ENCODE results near the gene RIPOR1. TPM values are rescaled to one million over a fixed set of nuclear protein-coding genes. Genes with fewer than 3 reads are reported as not detected.

Gene RIPOR1
- polyA plus RNA-seq, 1 of the 3 experiments (the other 2 are of a cell fraction), result 24.7 TPM

DNA sequence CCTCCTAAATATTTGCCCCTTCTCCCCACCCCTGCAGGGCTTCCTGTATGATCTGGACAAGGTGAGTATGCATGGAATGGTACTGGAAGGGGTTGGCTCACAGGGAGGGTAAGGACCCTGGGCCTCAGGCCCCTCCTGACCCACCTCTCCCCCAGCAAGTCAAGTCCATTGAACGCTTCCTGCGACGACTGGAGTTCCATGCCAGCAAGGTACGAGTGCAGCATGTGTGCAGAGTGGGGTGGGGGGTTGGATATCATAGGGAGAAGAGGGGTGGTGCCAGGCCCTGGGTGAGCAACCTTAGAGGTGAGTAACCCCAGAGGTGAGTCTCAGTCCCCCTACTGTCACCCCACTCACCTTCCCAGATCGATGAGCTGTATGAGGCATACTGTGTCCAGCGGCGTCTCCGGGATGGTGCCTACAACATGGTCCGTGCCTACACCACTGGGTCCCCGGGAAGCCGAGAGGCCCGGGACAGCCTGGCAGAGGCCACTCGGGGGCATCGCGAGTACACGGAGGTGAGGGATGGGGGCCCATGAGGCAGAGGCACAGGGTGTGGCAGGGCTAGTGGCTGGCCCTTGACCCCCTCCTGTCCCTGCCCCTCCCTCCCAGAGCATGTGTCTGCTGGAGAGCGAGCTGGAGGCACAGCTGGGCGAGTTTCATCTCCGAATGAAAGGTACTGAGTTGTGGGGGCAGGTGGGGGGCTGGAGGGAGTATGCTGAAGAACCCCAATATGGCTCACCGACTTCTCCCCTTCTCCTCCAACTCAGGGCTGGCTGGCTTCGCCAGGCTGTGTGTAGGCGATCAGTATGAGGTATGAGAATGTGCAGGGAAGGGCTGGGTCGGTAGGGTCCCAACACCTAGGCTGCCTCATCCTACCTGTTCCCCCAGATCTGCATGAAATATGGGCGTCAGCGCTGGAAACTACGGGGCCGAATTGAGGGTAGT lies 11.3 kb downstream of the RIPOR1 start (continued):
- TF ChIP-seq, protein P1, sequence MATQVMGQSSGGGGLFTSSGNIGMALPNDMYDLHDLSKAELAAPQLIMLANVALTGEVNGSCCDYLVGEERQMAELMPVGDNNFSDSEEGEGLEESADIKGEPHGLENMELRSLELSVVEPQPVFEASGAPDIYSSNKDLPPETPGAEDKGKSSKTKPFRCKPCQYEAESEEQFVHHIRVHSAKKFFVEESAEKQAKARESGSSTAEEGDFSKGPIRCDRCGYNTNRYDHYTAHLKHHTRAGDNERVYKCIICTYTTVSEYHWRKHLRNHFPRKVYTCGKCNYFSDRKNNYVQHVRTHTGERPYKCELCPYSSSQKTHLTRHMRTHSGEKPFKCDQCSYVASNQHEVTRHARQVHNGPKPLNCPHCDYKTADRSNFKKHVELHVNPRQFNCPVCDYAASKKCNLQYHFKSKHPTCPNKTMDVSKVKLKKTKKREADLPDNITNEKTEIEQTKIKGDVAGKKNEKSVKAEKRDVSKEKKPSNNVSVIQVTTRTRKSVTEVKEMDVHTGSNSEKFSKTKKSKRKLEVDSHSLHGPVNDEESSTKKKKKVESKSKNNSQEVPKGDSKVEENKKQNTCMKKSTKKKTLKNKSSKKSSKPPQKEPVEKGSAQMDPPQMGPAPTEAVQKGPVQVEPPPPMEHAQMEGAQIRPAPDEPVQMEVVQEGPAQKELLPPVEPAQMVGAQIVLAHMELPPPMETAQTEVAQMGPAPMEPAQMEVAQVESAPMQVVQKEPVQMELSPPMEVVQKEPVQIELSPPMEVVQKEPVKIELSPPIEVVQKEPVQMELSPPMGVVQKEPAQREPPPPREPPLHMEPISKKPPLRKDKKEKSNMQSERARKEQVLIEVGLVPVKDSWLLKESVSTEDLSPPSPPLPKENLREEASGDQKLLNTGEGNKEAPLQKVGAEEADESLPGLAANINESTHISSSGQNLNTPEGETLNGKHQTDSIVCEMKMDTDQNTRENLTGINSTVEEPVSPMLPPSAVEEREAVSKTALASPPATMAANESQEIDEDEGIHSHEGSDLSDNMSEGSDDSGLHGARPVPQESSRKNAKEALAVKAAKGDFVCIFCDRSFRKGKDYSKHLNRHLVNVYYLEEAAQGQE (IDR thresholded peaks at IDR 0.05; ENCODE audit: low read depth, low read length), result no peak
- TF ChIP-seq USF2 (IDR thresholded peaks at IDR 0.05; ENCODE audit: borderline replicate concordance, low read depth, low read length) (no peak), JUND (IDR thresholded peaks at IDR 0.05) (no peak), EZH2phosphoT487 (IDR thresholded peaks at IDR 0.05; ENCODE audit: borderline replicate concordance, low read depth) (no peak)

GRCh38 chr16:67540756-67541155 lies 12.1 kb downstream of the RIPOR1 start:
- Histone ChIP-seq H3K36me3 (replicated peaks in 1 of 2; ENCODE audit: control insufficient read depth in 1 of 2, insufficient read depth in 2 of 2, low read length in 1 of 2) (peaks cover 32 to 48% of the 10 kb centered on the region in 2 experiments), H3K27me3 (ENCODE audit: insufficient read depth) (no peaks in the 10 kb centered on the region), H3K79me2 (ENCODE audit: insufficient read depth) (peaks cover 45% of the 10 kb centered on the region), H3K9ac (no peak overlapping the region), H3K9me3 (no peaks in the 10 kb centered on the region), H4K20me1 (ENCODE audit: insufficient read depth) (peaks cover 62% of the 10 kb centered on the region), H3K4me1 (ENCODE audit: control insufficient read depth in 1 of 2, insufficient read depth in 2 of 2, low read depth in 1 of 2, low read length in 1 of 2) (peaks cover 0 to 3% of the 10 kb centered on the region in 2 experiments; a peak in 1 of 4 replicates), H3F3A (replicated peaks; ENCODE audit: insufficient read depth) (peaks cover 7% of the 10 kb centered on the region), H2AFZ (ENCODE audit: low read depth) (no peak overlapping the region), H3K9me2 (no peaks in the 10 kb centered on the region), H3K4me3 (ENCODE audit: low read depth in 2 of 2, low read length in 1 of 2) (no peak overlapping the region), H3K27ac (ENCODE audit: low read depth in 2 of 2, low read length in 1 of 2) (no peak overlapping the region), H3K4me2 (no peak overlapping the region)
- no CpG with 5 or more reads among the region's 1 CpG for WGBS (ENCODE audit: low lambda C conversion rate)
- CTCF ChIA-PET, result interaction anchor here (0.8 to 2.0 kb wide), 4 partner anchors 11 to 127 kb away, joined by 3 to 16 read pairs (median 6); partner anchors contain the start of gene CTCF
- DNase-seq, result no peak
- POLR2A ChIA-PET, result no interaction called here
- TF ChIP-seq MXI1 (IDR thresholded peaks at IDR 0.05; ENCODE audit: low read depth, low read length) (no peak), YY1 (IDR thresholded peaks at IDR 0.05; ENCODE audit: low read depth) (no peak), TEAD4 (IDR thresholded peaks at IDR 0.05; ENCODE audit: borderline replicate concordance, insufficient read depth) (no peak), POLR2AphosphoS5 (IDR thresholded peaks at IDR 0.05; ENCODE audit: low read depth, low read length) (no peak), RAD21 (IDR thresholded peaks at IDR 0.05; ENCODE audit: low read length) (no peak), GATA2 (CRISPR knock-in tag; IDR thresholded peaks at IDR 0.05) (no peak), CHD2 (IDR thresholded peaks at IDR 0.05; ENCODE audit: low read length, partially characterized antibody) (no peak)
- TF ChIP-seq, protein P1 (IDR thresholded peaks at IDR 0.05; ENCODE audit: low read depth, low read length), result no peak

Measured in SK-N-SH (cell line).